GM12873 (cell line): ENCODE measurements around the gene PCP2.

Experiments used
- TF ChIP-seq, protein P1 (sequence below): IDR thresholded peaks from 2 replicates; pipeline ENCODE4 v1.5.1; 2012; ENCODE audit warnings: low read depth, mild to moderate bottlenecking, moderate library complexity, low read length, control low read depth; ENCODE audit not compliant: insufficient read depth; ENCODE audit errors: missing control alignments

Gene PCP2

DNA sequence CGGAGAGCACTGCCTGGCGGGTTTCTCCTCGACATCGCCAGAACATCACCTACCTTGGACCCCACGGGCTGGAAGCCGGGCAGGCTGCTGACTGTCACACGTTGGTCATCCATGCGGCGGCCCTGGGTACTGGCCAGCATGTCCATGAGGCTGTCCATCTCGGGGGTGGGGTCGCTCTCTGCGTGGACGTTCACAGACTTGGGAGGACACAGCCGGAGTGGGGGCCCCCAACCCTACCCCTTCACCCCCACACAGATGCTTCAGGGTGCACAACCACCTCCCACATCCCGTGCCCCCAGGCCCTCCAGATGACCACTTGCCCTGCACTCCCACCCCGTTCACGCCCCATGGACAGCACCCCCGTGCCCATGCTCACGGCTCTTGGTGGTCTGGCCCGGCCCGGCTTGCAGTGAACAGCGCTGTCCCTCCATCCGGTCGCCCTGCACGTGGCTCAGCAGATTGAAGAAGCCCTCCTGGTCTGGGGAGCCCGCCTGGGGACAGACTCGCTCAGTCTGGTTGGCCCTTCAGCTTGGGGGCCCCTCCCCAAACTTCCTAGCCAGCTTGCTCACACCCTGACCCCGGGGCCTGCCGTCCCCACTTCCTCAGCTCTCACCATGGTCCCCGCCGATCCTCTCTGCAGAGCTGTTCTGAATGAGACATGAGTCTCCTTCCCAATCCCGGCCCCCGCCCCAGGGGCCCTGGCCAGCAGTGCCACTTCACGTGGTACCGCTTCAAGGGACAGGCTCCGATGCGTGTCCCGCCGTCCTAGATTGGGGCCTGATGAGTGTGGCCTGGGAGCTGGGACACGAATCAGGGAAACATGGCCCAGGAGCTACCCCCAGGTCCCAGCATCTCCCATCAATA lies 947 bp downstream of the PCP2 start:
- TF ChIP-seq, protein P1, sequence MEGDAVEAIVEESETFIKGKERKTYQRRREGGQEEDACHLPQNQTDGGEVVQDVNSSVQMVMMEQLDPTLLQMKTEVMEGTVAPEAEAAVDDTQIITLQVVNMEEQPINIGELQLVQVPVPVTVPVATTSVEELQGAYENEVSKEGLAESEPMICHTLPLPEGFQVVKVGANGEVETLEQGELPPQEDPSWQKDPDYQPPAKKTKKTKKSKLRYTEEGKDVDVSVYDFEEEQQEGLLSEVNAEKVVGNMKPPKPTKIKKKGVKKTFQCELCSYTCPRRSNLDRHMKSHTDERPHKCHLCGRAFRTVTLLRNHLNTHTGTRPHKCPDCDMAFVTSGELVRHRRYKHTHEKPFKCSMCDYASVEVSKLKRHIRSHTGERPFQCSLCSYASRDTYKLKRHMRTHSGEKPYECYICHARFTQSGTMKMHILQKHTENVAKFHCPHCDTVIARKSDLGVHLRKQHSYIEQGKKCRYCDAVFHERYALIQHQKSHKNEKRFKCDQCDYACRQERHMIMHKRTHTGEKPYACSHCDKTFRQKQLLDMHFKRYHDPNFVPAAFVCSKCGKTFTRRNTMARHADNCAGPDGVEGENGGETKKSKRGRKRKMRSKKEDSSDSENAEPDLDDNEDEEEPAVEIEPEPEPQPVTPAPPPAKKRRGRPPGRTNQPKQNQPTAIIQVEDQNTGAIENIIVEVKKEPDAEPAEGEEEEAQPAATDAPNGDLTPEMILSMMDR: no peak

DNA sequence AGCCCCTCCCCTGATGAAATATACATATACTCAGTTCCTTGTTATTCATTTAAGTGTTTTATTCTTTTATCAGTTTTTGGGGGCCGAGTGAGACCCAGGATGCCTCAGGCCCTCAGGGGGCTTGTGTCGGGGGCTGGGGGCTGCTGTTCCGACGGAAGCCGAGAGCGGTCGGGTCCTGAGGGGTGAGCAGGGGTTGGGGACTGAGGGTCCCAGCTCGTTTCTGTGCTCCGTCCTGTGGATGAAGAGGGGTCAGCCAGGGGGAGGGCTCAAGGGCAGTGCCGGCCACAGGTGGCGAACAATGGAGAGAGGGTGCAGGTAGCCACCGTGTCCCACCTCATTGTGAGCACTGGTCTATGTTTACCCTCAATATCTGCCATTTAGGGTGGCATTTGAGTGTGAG lies 1.9 kb downstream of the PCP2 start:
- TF ChIP-seq, protein P1: no peak

DNA sequence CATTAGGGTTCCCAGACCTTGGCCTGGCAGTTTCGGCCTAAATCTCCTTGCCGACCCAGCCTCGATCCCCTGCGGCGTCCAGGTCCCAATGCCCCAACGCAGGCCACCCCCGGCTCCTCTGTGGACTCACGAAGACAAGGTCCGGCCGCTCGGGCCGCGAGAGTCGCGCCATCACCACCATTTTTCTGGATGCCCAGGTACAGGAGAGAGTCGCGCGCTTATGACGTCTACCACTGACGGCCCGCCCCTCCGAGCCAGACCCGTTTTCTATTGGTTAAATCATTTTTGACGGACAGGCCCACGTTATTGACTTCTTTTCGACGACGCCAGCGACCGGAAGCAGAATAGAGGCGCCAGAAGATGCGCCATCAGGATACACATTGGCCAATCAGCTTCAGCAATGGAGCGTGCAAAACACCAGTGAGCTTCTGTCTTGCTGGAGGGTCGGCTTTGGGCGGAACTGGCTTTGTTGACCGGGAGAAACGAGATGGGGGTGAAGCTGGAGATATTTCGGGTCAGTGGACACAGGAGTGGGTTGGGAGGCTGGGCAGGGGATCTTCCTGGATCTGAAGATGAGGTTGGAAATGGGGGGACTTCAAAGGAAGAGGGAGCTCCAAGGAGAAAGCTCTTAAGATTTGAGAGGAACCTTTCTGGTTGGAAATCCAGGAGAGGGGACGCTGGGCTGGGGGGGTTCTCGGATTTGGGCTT lies 4.0 kb downstream of the PCP2 start, which contains the start of the genes PET100 and XAB2:
PET100 (plus strand) TSS at position 447 of the 708 bp plus-strand sequence; CDS start at position 488, 41 bp downstream.
XAB2 (minus strand) TSS at position 199 of the 708 bp plus-strand sequence; CDS start at position 181, 18 bp downstream.
- TF ChIP-seq, protein P1: no peak

DNA sequence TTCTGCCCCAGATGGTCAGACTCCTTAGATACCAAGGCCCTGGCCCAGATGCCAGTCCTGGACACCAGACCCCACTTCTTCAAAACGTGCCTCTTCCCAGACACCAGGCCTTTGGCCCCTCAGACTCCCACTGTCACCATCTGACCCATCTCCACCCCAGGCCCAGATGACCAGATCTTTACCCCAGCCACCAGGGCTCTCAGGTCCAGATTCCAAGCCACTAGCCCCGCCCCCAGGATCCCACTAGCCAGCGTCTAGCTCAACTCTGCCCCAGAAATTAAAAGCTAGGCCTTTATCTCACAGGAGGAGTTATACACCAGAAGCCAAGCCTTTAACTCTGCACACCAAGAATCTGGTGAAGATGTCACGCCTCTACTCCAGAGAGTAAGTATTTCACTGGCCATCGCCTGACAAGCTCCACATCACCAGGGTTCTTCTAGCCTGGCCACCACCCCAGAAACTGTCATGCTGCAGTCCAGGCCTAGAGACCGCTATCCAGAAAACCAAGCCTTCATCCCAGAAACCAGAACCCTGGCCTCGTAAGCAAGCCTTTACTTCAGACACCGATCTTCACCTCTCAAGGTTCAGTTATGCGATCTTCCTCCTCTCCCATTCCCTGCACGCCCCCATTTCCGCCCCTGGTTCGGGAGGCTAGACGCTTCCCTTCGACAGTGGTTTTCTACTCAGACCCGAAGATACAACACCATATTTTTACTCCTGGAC lies 4.8 kb downstream of the PCP2 start:
- TF ChIP-seq, protein P1: no peak

DNA sequence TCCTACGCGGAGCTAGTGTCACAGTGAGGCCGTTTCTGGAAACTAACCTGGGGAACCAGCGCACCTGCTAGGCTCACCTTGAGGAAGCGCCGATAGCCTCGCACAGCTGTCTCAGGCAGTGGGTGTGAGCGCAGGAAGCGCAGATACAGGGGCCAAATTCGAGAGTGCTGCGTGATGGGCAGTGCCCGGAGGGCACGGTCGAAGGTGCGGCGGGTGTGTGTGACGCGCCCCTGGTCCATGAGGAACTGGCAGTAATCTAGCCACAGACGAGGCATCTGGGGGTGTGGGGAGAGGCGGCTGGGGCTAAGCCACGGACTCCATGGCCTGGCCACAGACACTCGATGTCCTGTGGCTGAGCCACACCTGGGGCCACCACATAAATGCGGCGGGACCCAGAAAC lies 6.4 kb downstream of the PCP2 start:
- TF ChIP-seq, protein P1: no peak

DNA sequence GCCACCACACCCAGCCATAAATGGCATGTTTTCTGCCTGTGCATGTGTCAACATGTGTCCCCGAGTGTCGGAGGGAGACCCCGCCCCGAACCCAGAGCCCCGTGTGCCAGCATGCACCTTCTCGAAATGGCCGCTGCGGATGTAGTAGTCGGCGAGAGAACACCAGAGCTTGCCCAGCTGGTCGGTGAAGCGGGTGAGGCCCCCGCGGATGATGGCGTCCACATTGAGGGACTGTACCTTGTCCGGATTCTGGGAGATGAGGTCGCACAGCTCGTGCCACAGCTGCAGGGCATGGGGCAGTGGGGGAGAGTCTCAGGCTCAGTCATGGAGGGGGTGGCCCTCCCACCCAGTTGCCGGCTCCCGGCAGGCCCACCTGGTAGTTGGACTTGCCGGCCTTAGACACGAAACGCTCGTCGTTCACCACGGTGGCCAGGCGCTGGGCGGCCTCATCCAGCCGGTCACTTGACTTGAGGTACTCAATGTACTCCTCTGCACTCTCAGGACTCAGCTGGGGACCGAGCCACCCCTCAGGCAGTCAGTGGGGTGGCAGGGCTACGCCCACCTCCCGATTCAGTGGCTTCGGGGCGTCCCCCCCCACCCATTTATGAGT lies 7.7 kb downstream of the PCP2 start:
- TF ChIP-seq, protein P1: no peak
